ELF-1 (cell line): Measurements from ENCODE around the gene FBXL14.
"Not testable (repeated sequence)": the region's sequence is repeated elsewhere in the genome, so short reads cannot be mapped to it uniquely, and the experiment has no call there.

Experiments used
- DNase-seq: peaks from one replicate; pipeline ENCODE4 v3.0.0-alpha.2; 2016; ENCODE audit warnings: low read depth, low spot score

FBXL14 gene

GRCh38 chr12:1620092-1620491 is 25.7 kb upstream of the FBXL14 start:
- DNase-seq, result no peak

GRCh38 chr12:1619587-1619986 is 25.2 kb upstream of the FBXL14 start:
- DNase-seq, result no peak

GRCh38 chr12:1619159-1619558 is 24.8 kb upstream of the FBXL14 start:
- DNase-seq, result no peak

- DNase-seq, result no peak
Measured at GRCh38 chr12:1618489-1618888, 24.1 kb upstream of the FBXL14 start.

GRCh38 chr12:1616233-1617066 is 22.1 kb upstream of the FBXL14 start:
- no peak for DNase-seq

GRCh38 chr12:1614360-1614759 is 20.0 kb upstream of the FBXL14 start:
- no peak for DNase-seq

GRCh38 chr12:1613860-1614259 is 19.5 kb upstream of the FBXL14 start:
- DNase-seq, result no peak

DNA sequence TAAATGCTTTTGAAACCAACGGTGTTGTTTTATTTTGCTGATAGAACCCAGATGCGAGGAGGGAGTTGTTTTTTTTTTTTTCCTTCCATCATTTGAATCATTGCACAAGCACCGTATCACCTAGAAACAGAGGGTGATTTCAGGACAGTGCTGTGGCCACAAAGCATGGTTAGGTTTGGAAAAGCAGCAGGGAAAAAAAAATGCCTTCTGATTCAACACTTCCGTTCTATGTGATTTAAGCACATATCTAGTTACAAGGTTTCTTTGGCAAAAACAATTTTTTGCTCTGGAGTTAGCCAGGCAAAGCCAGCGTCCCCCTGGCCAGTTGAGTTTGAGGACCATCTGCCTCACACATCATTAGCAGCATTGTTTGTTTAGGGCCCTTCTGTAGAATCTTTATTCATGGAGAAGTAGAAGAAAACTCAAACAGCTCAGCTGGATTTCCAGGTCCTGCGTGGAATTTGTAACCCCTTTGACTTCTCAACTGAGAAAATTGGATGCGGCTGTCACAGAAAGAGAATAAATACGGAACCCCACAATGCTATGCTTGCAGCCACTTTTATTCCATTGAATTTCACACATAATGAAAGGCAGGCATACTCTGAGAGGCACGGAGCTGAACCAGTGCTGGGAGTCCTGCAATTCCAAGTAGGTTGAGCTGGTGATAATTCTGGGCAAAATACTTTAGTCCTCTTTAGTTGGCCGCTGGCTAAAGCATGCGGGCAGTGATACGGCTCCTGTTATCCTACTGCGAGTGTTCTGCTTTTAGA is 17.6 kb upstream of the FBXL14 start:
- DNase-seq, result no peak

- no peak for DNase-seq
Measured at GRCh38 chr12:1610072-1610643, 15.8 kb upstream of the FBXL14 start.

DNA sequence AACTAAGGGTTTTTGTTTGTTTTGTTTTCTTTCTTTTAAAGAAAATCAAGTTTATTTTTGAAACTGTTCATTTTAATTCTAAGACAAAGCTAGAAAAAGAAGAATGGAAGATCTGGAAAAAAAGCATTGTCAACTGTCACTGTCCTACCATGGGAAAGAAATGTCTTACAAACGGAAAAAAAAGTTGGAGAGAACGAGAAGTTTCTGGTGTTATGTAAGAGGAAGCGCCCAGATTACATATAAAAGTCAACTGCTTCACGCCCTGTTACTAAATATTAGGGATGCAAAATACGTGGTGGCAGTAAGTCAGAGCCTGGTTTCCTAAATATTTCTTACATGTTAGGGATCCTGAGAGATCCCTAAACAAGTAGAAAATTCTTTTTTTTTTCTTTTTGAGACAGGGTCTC is 14.3 kb upstream of the FBXL14 start:
- no peak for DNase-seq

GRCh38 chr12:1607940-1608712 is 13.7 kb upstream of the FBXL14 start:
- DNase-seq, result no peak

DNA sequence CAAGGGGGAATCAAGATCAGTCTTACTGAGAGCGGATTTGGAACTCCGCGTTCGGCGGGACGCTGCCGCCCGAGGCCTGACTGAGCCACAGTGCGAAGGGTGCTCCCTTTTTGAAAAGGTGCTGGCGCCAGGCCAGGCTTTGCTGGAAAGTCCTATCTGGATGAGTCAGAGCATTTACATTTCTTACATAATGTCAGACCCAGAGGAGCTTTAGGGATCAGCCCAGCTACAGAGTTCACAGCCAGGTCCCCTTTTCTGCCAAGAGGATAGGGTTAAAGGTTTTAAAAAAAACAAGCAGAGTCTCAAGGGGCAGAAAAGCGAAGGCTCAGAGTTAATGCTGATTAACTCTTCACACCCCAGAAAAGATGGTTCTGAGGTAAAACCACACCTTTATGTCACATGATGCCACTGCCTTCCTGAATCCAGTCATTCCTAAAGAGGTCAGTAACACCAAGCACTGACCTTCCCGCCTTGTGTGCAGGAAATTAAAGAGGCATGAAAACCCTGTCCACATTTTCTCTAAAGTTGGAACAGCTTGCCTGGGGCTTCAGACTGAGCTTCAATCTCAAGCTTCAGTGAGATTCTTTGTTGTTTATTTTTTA is 11.7 kb upstream of the FBXL14 start:
- peak; percentile 88 for DNase-seq

- DNase-seq, result peak; percentile 86
Measured at GRCh38 chr12:1605129-1606020, 11.0 kb upstream of the FBXL14 start.

- no peak for DNase-seq
Measured at GRCh38 chr12:1604464-1604863, 10.1 kb upstream of the FBXL14 start.

- no peak for DNase-seq
Measured at GRCh38 chr12:1603269-1603993, 9.1 kb upstream of the FBXL14 start.

GRCh38 chr12:1602706-1603105 is 8.3 kb upstream of the FBXL14 start:
- not testable (repeated sequence) for DNase-seq

DNA sequence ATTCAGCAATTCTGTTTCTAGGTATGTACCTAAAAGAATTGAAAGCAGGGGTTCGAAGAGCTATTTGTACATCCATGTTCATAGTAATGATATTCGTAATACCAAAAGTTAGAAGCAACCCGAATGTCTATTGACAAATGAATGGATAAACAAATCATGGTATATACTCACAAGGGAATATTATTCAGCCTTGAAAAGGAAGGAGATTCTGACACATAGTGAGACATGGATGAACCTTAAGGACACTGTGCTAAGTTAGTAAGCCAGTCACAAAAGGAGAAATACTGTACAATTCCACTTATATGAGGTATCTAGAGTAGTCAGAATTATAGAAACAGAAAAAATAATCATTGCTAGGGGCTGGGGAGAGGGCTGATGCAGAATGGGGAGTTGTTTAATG is 4.4 kb upstream of the FBXL14 start:
- no peak for DNase-seq

GRCh38 chr12:1595690-1596347 is 1.4 kb upstream of the FBXL14 start:
- DNase-seq, result no peak

GRCh38 chr12:1595026-1595561 is 713 bp upstream of the FBXL14 start:
- DNase-seq, result no peak
